Amniotic stem cell (primary cell): Measurements from ENCODE around the gene SEMA5A.

ENCODE experiments used
- DNase-seq: peaks from one replicate; lab custom pipeline; 2025; lab: John Stamatoyannopoulos, UW

Gene SEMA5A

GRCh38 chr5:9009931-9010651 lies 535.8 kb downstream of the SEMA5A start:
- no peak for DNase-seq

- no peak for DNase-seq
Observed at GRCh38 chr5:8997542-8998070, 548.3 kb downstream of the SEMA5A start.

DNA sequence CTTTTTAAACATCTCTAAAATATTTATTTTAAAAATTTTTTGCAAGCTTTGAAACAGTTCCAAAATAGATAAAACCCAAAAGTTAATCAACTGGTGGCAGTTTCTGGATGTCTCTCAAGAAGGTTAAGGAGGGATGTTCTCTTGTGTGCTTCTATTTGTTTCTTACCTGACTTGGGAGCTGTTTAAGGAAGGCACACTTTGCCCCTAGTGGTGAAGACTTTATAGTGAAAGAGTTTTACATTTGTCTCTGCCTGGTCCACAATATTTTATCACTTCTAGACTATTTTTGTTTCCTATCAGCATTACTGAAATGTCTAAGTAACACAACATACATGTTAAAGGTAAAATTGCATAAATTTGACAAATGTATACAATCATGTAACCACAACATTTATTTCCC lies 552.8 kb downstream of the SEMA5A start:
- DNase-seq, result no peak
